Activated naive CD8-positive, alpha-beta T cell treated with anti-CD3 and anti-CD28 coated beads, Interleukin-2, amount 10 ng/mL, durations not matched to agents 7 days and 5 days (primary cell): Measurements from ENCODE around the gene KIRREL2. TPM values are rescaled to one million over a fixed set of nuclear protein-coding genes. Genes with fewer than 3 reads are reported as not detected.
"Not testable (repeated sequence)": the region's sequence is repeated elsewhere in the genome, so short reads cannot be mapped to it uniquely, and the experiment has no call there.

Experiments
- ATAC-seq: fragments of 150-1000 bp; cut with Tn5 transposase; one replicate; pipeline ENCODE4 v1.10.0; 2021; ENCODE audit warnings: low read depth, moderate library complexity
- POLR2A ChIA-PET: fragments of 350-600 bp; sonication (Branson Sonifier 250); formaldehyde crosslinking; loops from one replicate; lab custom pipeline; 2021; ENCODE audit warnings: antibody characterized with exemption; lab: Charles Lee
- DNase-seq: peaks from one replicate; pipeline ENCODE4 v3.0.0; 2021
- H3K27ac Mint-ChIP-seq: one replicate; pipeline ENCODE4 v1.8.0; 2022; ENCODE audit warnings: mild to moderate bottlenecking, mixed read lengths
- H3K27me3 Mint-ChIP-seq: one replicate; pipeline ENCODE4 v1.8.0; 2022; ENCODE audit warnings: mild to moderate bottlenecking, moderate library complexity, mixed read lengths
- H3K36me3 Mint-ChIP-seq: one replicate; pipeline ENCODE4 v1.8.0; 2021; ENCODE audit warnings: mild to moderate bottlenecking, mixed read lengths
- H3K4me1 Mint-ChIP-seq: one replicate; pipeline ENCODE4 v1.8.0; 2021; ENCODE audit warnings: mixed read lengths
- H3K4me3 Mint-ChIP-seq: one replicate; pipeline ENCODE4 v1.8.0; 2022; ENCODE audit warnings: mild to moderate bottlenecking, moderate library complexity, mixed read lengths
- H3K9me3 Mint-ChIP-seq: one replicate; pipeline ENCODE4 v1.8.0; 2021; ENCODE audit warnings: mixed read lengths
- total RNA-seq, 2 experiments: library from RNA; stranded (reverse); gene quantifications; one replicate each; pipeline ENCODE4 v1.2.3, GENCODE V29; 2021

The KIRREL2 gene
- total RNA-seq, 2 experiments from 2014 or later: 2.9 to 3.0 TPM

GRCh38 chr19:35868823-35869326, 12.2 kb downstream of the KIRREL2 start:
- H3K9me3 Mint-ChIP-seq: peaks cover 1% of the 10 kb centered on the region
- H3K36me3 Mint-ChIP-seq: no peaks in the 10 kb centered on the region
- DNase-seq (no peak), ATAC-seq (no peak)
- peak overlapping the region; percentile 66 for H3K4me3 Mint-ChIP-seq
- POLR2A ChIA-PET: interaction anchor here (0.7 to 1.7 kb wide), 2 partner anchors 32 to 62 kb away, joined by 3 to 5 read pairs; no protein-coding TSS in a partner anchor
- H3K27ac Mint-ChIP-seq: no peak overlapping the region
- H3K4me1 Mint-ChIP-seq: peaks cover 14% of the 10 kb centered on the region
- H3K27me3 Mint-ChIP-seq: peaks cover 27% of the 10 kb centered on the region

DNA sequence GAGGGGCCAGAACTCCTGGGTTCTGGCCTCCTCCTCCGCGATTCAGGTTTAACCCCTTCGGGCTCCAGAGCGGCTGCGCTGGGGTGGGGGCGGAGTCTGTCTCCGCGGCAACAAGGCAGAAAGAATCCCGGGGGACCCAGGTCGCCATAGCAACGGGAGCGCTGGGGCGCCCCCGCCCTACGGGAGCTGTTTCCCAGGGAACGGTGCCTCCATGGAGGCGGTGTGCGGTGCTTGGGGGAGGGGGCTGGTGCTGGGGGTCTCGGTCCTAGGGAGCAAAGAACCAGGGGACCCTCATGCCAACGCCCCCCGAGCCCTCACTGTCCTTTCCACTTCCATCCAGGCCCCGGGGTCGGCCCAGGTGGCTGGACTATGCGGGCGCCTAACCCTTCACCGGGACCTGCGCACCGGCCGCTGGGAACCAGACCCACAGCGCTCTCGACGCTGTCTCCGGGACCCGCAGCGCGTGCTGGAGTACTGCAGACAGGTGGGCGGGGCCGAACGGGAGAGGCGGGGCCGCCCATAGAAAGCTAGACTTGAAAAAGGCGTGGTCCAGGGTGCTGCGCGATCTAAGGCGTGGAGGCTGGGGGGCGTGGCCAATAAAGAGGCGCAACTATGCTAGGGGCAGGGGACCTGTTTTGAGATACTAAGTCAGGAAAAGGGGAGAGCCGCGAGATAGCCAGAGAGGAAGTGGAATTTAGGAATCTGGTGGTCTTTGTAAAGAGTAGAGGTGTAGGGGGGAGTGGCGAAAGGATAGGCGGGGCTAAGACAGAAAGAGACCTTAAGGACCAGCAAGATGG, 12.8 kb downstream of the KIRREL2 start:
- Mint-ChIP-seq H3K27me3 (peaks cover 27% of the 10 kb centered on the region), H3K27ac (peak overlapping the region; percentile 77), H3K9me3 (peaks cover 1% of the 10 kb centered on the region), H3K4me3 (peak overlapping the region; percentile 90), H3K36me3 (no peaks in the 10 kb centered on the region), H3K4me1 (peaks cover 14% of the 10 kb centered on the region)
- POLR2A ChIA-PET: interaction anchor here (0.6 to 1.7 kb wide), 4 partner anchors 33 to 249 kb away, joined by 3 to 5 read pairs (median 4); no protein-coding TSS in a partner anchor
- DNase-seq (peak; percentile 89), ATAC-seq (peak; percentile 82)

GRCh38 chr19:35870124-35870736, 13.5 kb downstream of the KIRREL2 start:
- DNase-seq, H3K36me3 Mint-ChIP-seq, ATAC-seq, H3K9me3 Mint-ChIP-seq: not testable (repeated sequence)
- Mint-ChIP-seq H3K4me3 (peak overlapping the region; percentile 90), H3K27me3 (peaks cover 27% of the 10 kb centered on the region), H3K27ac (peak overlapping the region; percentile 77), H3K4me1 (peaks cover 14% of the 10 kb centered on the region)
- POLR2A ChIA-PET: interaction anchor here (0.6 to 1.7 kb wide), 2 partner anchors 59 to 248 kb away, joined by 3 to 4 read pairs; no protein-coding TSS in a partner anchor

DNA sequence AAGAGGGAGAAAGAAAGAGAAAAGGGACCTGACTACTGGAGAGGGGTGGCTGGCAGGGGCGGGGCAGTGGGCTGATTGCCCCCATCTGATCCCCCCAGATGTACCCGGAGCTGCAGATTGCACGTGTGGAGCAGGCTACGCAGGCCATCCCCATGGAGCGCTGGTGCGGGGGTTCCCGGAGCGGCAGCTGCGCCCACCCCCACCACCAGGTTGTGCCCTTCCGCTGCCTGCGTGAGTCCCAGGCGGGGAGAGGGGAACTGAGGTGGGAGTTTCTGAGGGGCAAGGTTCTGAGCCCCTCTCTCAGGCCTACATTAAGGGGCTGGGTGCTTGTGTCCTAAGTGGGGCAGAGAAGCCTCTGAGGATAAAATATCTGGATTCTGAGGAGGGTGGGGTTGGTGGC, 14.1 kb downstream of the KIRREL2 start:
- Mint-ChIP-seq H3K36me3 (no peaks in the 10 kb centered on the region), H3K9me3 (peaks cover 1% of the 10 kb centered on the region), H3K4me1 (peaks cover 14% of the 10 kb centered on the region), H3K27me3 (peaks cover 27% of the 10 kb centered on the region), H3K27ac (no peak overlapping the region), H3K4me3 (no peak overlapping the region)
- POLR2A ChIA-PET: interaction anchor here (1.7 kb wide), 1 partner anchor 59 kb away, joined by 4 read pairs; no protein-coding TSS in a partner anchor
- ATAC-seq (no peak), DNase-seq (no peak)

DNA sequence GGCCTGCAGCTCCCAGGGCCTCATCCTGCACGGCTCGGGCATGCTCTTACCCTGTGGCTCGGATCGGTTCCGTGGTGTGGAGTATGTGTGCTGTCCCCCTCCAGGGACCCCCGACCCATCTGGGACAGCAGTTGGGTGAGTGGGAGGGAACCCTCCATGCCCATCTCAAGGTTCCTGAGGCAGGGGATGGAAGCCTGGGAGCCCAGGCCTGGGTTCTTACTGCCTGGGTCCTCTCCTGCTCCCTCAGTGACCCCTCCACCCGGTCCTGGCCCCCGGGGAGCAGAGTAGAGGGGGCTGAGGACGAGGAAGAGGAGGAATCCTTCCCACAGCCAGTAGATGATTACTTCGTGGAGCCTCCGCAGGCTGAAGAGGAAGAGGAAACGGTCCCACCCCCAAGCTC, 14.9 kb downstream of the KIRREL2 start:
- Mint-ChIP-seq H3K27me3 (peaks cover 28% of the 10 kb centered on the region), H3K4me3 (no peak overlapping the region), H3K9me3 (peaks cover under 1% of the 10 kb centered on the region), H3K36me3 (no peaks in the 10 kb centered on the region), H3K27ac (no peak overlapping the region), H3K4me1 (peaks cover 13% of the 10 kb centered on the region)
- POLR2A ChIA-PET: no interaction called here
- ATAC-seq (no peak), DNase-seq (no peak)

GRCh38 chr19:35872180-35872579, 15.5 kb downstream of the KIRREL2 start:
- ATAC-seq (no peak), DNase-seq (no peak)
- POLR2A ChIA-PET: no interaction called here
- Mint-ChIP-seq H3K27ac (no peak overlapping the region), H3K4me3 (no peak overlapping the region), H3K9me3 (no peaks in the 10 kb centered on the region), H3K27me3 (peaks cover 27% of the 10 kb centered on the region), H3K4me1 (peaks cover 13% of the 10 kb centered on the region), H3K36me3 (no peaks in the 10 kb centered on the region)

DNA sequence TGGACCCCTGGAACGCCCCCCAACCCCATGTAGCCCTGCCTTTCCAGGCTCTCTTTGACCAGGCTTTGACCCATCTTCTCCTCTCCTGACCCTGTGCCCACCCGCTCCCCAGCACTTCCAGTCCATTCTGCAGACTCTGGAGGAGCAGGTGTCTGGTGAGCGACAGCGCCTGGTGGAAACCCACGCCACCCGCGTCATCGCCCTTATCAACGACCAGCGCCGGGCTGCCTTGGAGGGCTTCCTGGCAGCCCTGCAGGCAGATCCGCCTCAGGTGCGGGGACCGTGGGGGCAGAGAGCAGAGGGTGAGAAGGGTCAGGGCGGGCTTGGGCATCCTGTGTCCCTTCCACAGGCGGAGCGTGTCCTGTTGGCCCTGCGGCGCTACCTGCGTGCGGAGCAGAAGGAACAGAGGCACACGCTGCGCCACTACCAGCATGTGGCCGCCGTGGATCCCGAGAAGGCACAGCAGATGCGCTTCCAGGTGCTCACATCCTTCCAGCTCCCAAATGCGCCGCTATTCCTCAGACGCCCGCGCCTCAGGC, 17.8 kb downstream of the KIRREL2 start:
- Mint-ChIP-seq H3K9me3 (no peaks in the 10 kb centered on the region), H3K4me1 (peaks cover 8% of the 10 kb centered on the region), H3K27me3 (peaks cover 27% of the 10 kb centered on the region), H3K4me3 (no peak overlapping the region), H3K36me3 (no peaks in the 10 kb centered on the region), H3K27ac (no peak overlapping the region)
- no peak for DNase-seq
- POLR2A ChIA-PET: no interaction called here
- no peak for ATAC-seq

DNA sequence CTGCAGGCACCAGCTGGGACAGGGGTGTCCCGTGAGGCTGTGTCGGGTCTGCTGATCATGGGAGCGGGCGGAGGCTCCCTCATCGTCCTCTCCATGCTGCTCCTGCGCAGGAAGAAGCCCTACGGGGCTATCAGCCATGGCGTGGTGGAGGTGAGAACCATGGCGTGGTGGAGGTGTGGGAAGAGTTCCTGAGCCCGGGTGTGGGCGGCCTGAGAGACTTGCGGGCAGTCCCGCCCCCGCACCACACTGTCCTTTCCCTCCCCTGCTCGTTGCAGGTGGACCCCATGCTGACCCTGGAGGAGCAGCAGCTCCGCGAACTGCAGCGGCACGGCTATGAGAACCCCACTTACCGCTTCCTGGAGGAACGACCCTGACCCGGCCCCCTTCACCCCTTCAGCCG, 22.4 kb downstream of the KIRREL2 start:
- no peaks in the 10 kb centered on the region for H3K36me3 Mint-ChIP-seq
- H3K4me1 Mint-ChIP-seq: peaks cover 9% of the 10 kb centered on the region
- H3K27ac Mint-ChIP-seq: no peak overlapping the region
- H3K9me3 Mint-ChIP-seq: no peaks in the 10 kb centered on the region
- no peak overlapping the region for H3K4me3 Mint-ChIP-seq
- POLR2A ChIA-PET: interaction anchor here (2.4 kb wide), 1 partner anchor 51 kb away, joined by 15 read pairs; no protein-coding TSS in a partner anchor
- ATAC-seq (no peak), DNase-seq (no peak)
- peaks cover 23% of the 10 kb centered on the region for H3K27me3 Mint-ChIP-seq

- POLR2A ChIA-PET: interaction anchor here (0.5 to 2.4 kb wide), 3 partner anchors 50 to 178 kb away, joined by 3 to 15 read pairs (median 4); no protein-coding TSS in a partner anchor
- Mint-ChIP-seq H3K27me3 (peaks cover 23% of the 10 kb centered on the region), H3K36me3 (no peaks in the 10 kb centered on the region), H3K9me3 (no peaks in the 10 kb centered on the region), H3K4me3 (no peak overlapping the region), H3K4me1 (peaks cover 9% of the 10 kb centered on the region), H3K27ac (no peak overlapping the region)
- peak; percentile 94 for DNase-seq
- ATAC-seq: peak; percentile 75
Measured at GRCh38 chr19:35879770-35880317, 23.1 kb downstream of the KIRREL2 start.

- Mint-ChIP-seq H3K4me1 (peaks cover 9% of the 10 kb centered on the region), H3K27ac (no peak overlapping the region), H3K9me3 (no peaks in the 10 kb centered on the region), H3K4me3 (no peak overlapping the region), H3K36me3 (peaks cover 10% of the 10 kb centered on the region), H3K27me3 (peaks cover 21% of the 10 kb centered on the region)
- POLR2A ChIA-PET: interaction anchor here (0.6 to 1.5 kb wide), 4 partner anchors 9 to 132 kb away, joined by 3 to 7 read pairs (median 4); partner anchors contain the start of gene ALKBH6
- ATAC-seq (peak; percentile 58), DNase-seq (no peak)
Measured at GRCh38 chr19:35882114-35882832, 25.6 kb downstream of the KIRREL2 start.

- ATAC-seq: no peak
- Mint-ChIP-seq H3K36me3 (peaks cover 20% of the 10 kb centered on the region), H3K27me3 (peaks cover 6% of the 10 kb centered on the region), H3K27ac (no peak overlapping the region), H3K4me3 (no peak overlapping the region), H3K9me3 (no peaks in the 10 kb centered on the region), H3K4me1 (peaks cover 14% of the 10 kb centered on the region)
- POLR2A ChIA-PET: interaction anchor here (0.7 to 4.2 kb wide), 4 partner anchors 11 to 137 kb away, joined by 3 to 30 read pairs (median 4); no protein-coding TSS in a partner anchor
- DNase-seq: no peak
Measured at GRCh38 chr19:35883882-35884281, 27.2 kb downstream of the KIRREL2 start.

GRCh38 chr19:35885225-35885738, 28.6 kb downstream of the KIRREL2 start:
- peaks cover 30% of the 10 kb centered on the region for H3K36me3 Mint-ChIP-seq
- H3K27ac Mint-ChIP-seq: no peak overlapping the region
- DNase-seq: no peak
- H3K9me3 Mint-ChIP-seq: no peaks in the 10 kb centered on the region
- POLR2A ChIA-PET: interaction anchor here (0.6 to 4.2 kb wide), 2 partner anchors 16 to 45 kb away, joined by 3 to 30 read pairs; no protein-coding TSS in a partner anchor
- H3K4me3 Mint-ChIP-seq: no peak overlapping the region
- no peak for ATAC-seq
- H3K27me3 Mint-ChIP-seq: no peaks in the 10 kb centered on the region
- H3K4me1 Mint-ChIP-seq: peaks cover 11% of the 10 kb centered on the region
